HepG2 (cell line): ENCODE measurements around the gene SBNO1. TPM values are rescaled to one million over a fixed set of nuclear protein-coding genes. Genes with fewer than 3 reads are reported as not detected.

ENCODE experiments used
- EED ChIP-seq: sonication (generic); formaldehyde crosslinking; IDR thresholded peaks from 2 replicates; pipeline ENCODE4 v1.5.0; 2020; ENCODE audit warnings: mild to moderate bottlenecking, missing genetic modification reagents
- ELK4 ChIP-seq: sonication (generic); formaldehyde crosslinking; IDR thresholded peaks from 2 replicates; pipeline ENCODE4 v1.9.0; 2021; ENCODE audit warnings: missing genetic modification reagents, borderline replicate concordance
- GMEB1 ChIP-seq: sonication (generic); formaldehyde crosslinking; IDR thresholded peaks from 2 replicates; pipeline ENCODE4 v1.5.1; 2020; ENCODE audit warnings: missing genetic modification reagents, mild to moderate bottlenecking, borderline replicate concordance
- JARID2 ChIP-seq: sonication (generic); formaldehyde crosslinking; IDR thresholded peaks from 2 replicates; pipeline ENCODE4 v1.8.1; 2023; ENCODE audit warnings: missing genetic modification reagents, inconsistent platforms; ENCODE audit not compliant: insufficient replicate concordance
- KAT8 ChIP-seq: IDR thresholded peaks from 2 replicates; pipeline ENCODE4 v1.6.1; 2016; ENCODE audit warnings: missing genetic modification reagents, missing compliant biosample characterization
- MXD1 ChIP-seq: sonication (generic); formaldehyde crosslinking; IDR thresholded peaks from 2 replicates; pipeline ENCODE4 v1.4.0; 2020; ENCODE audit warnings: mild to moderate bottlenecking, missing genetic modification reagents
- NCOA5 ChIP-seq: sonication (generic); formaldehyde crosslinking; IDR thresholded peaks from 2 replicates; pipeline ENCODE4 v1.4.0; 2020; ENCODE audit warnings: missing genetic modification reagents
- PAX8 ChIP-seq: sonication (generic); formaldehyde crosslinking; IDR thresholded peaks from 2 replicates; pipeline ENCODE4 v1.8.0; 2022; ENCODE audit warnings: mild to moderate bottlenecking, missing genetic modification reagents, borderline replicate concordance
- RCOR2 ChIP-seq: IDR thresholded peaks from 2 replicates; pipeline ENCODE4 v1.6.1; 2016; ENCODE audit warnings: missing biosample characterization, missing genetic modification reagents
- SCMH1 ChIP-seq: sonication (generic); formaldehyde crosslinking; IDR thresholded peaks from 2 replicates; pipeline ENCODE4 v1.9.0; 2021; ENCODE audit warnings: missing genetic modification reagents, mild to moderate bottlenecking, borderline replicate concordance
- SOX13 ChIP-seq, 3 experiments: fragments of 450-650 bp in 1 of 3; sonication (generic) in 1 of 3; formaldehyde crosslinking in 1 of 3; IDR thresholded peaks in 2 of 3; conservative IDR thresholded peaks in 1 of 3; 2 replicates each; pipeline versions ENCODE4 v1.5.0 to v1.6.1; 2016 to 2020; ENCODE audit warnings: antibody characterized with exemption in 1 of 3, mild to moderate bottlenecking in 1 of 3, missing compliant biosample characterization in 1 of 3, missing genetic modification reagents in 1 of 3, moderate library complexity in 1 of 3
- ZBTB20 ChIP-seq: sonication (generic); formaldehyde crosslinking; IDR thresholded peaks from 2 replicates; pipeline ENCODE4 v1.8.1; 2023; ENCODE audit warnings: missing genetic modification reagents, low read depth, mild to moderate bottlenecking, borderline replicate concordance
- ZFP37 ChIP-seq: sonication (generic); formaldehyde crosslinking; IDR thresholded peaks from 2 replicates; pipeline ENCODE4 v1.4.0; 2020; ENCODE audit warnings: missing genetic modification reagents, borderline replicate concordance
- ZFP91 ChIP-seq: sonication (generic); formaldehyde crosslinking; IDR thresholded peaks from 2 replicates; pipeline ENCODE4 v1.9.0; 2022; ENCODE audit warnings: missing genetic modification reagents, mild to moderate bottlenecking, borderline replicate concordance
- ZNF138 ChIP-seq: sonication (generic); formaldehyde crosslinking; IDR thresholded peaks from 2 replicates; pipeline ENCODE4 v1.5.0; 2020; ENCODE audit warnings: mild to moderate bottlenecking, low read depth, missing genetic modification reagents
- ZNF18 ChIP-seq: sonication (generic); formaldehyde crosslinking; IDR thresholded peaks from 2 replicates; pipeline ENCODE4 v1.8.0; 2022; ENCODE audit warnings: mild to moderate bottlenecking, missing genetic modification reagents; ENCODE audit not compliant: insufficient replicate concordance
- ZNF205 ChIP-seq: IDR thresholded peaks from 2 replicates; pipeline ENCODE4 v1.6.1; 2018; ENCODE audit warnings: missing biosample characterization, missing genetic modification reagents
- ZNF530 ChIP-seq: sonication (generic); formaldehyde crosslinking; IDR thresholded peaks from 2 replicates; pipeline ENCODE4 v1.5.0; 2020; ENCODE audit warnings: low read depth, mild to moderate bottlenecking, missing genetic modification reagents
- ZNF614 ChIP-seq: IDR thresholded peaks from 2 replicates; pipeline ENCODE4 v1.6.1; 2018; ENCODE audit warnings: missing biosample characterization, missing genetic modification reagents, inconsistent platforms, borderline replicate concordance
- ZNF878 ChIP-seq: sonication (generic); formaldehyde crosslinking; IDR thresholded peaks from 2 replicates; pipeline ENCODE4 v1.8.1; 2023; ENCODE audit warnings: mild to moderate bottlenecking, missing genetic modification reagents, moderate library complexity
- polyA plus RNA-seq, 8 experiments: library from polyadenylated mRNA; depleted of rRNA in 3 of 8; stranded (reverse) in 7 of 8; unstranded in 1 of 8; fragments of >200 nt; fragmentation: Illumina TruSeq in 4 of 8; extraction: Trizol in 4 of 8; gene quantifications; 2 replicates each; pipeline versions ENCODE4 v1.2.1 to v1.2.3, GENCODE V29; 2011 to 2016; ENCODE audit warnings: low read depth in 4 of 8, missing spikeins in 1 of 8, mixed read lengths in 1 of 8; ENCODE audit not compliant: insufficient read depth in 1 of 8
- total RNA-seq, 5 experiments: library from RNA; depleted of rRNA; stranded (reverse); fragments of >200 nt; fragmentation: Illumina TruSeq; extraction: Trizol; gene quantifications; 2 replicates each; pipeline ENCODE4 v1.2.3, GENCODE V29; 2016; ENCODE audit warnings: low read depth in 1 of 5

SBNO1 gene
- total and polyA plus RNA-seq, 2 of the 13 experiments (the other 11 are each of a cell fraction or from before 2014, with no cell fraction given) = 10.9 to 40.2 TPM

GRCh38 chr12:123365025-123365917, 624 bp upstream of the SBNO1 start (continued):
- peak; percentile 86; the same call in 1 of the 2 replicates for TF ChIP-seq ZFP37 (CRISPR knock-in tag)
- TF ChIP-seq ZNF138 (CRISPR knock-in tag) = no peak
- no peak for TF ChIP-seq JARID2 (CRISPR knock-in tag)
- TF ChIP-seq ZNF614 = no peak; the same call in 1 of the 2 replicates
- no peak for TF ChIP-seq EED (CRISPR knock-in tag)
- TF ChIP-seq MXD1 (CRISPR knock-in tag) = 0 out of 2 replicates have a peak, but pooled peaks have one; percentile 75
- peak; percentile 77 for TF ChIP-seq GMEB1 (CRISPR knock-in tag)
- TF ChIP-seq ZBTB20 (CRISPR knock-in tag) = peak; percentile 35
- no peak for TF ChIP-seq ZNF530 (CRISPR knock-in tag)
- no peak for TF ChIP-seq SCMH1 (CRISPR knock-in tag)
- peak; percentile 71 for TF ChIP-seq ZNF205
- no peak for TF ChIP-seq NCOA5 (CRISPR knock-in tag)
- no peak for TF ChIP-seq PAX8 (CRISPR knock-in tag)
- no peak for TF ChIP-seq ZNF878 (CRISPR knock-in tag)
- TF ChIP-seq KAT8 = peak; percentile 57; the same call in 1 of the 2 replicates
- TF ChIP-seq ELK4 (CRISPR knock-in tag) = 0 out of 2 replicates have a peak, but pooled peaks have one; percentile 48
- peak; percentile 91 for TF ChIP-seq ZNF18 (CRISPR knock-in tag)
- TF ChIP-seq SOX13 (IDR thresholded peaks at IDR 0.05) = no peak
- peak in 1 of 2 experiments; percentile 43; a peak in 1 of 4 replicates for TF ChIP-seq SOX13 (CRISPR knock-in tag; conservative IDR thresholded peaks at IDR 0.05 in 1 of 2, IDR thresholded peaks at IDR 0.05 in 1 of 2)
- TF ChIP-seq ZFP91 = peak; percentile 69; the same call in 1 of the 2 replicates
- no peak; the same call in 1 of the 2 replicates for TF ChIP-seq RCOR2 (CRISPR knock-in tag)
